Neural progenitor cell (in vitro differentiated cells): ENCODE data around the gene ACBD6. TPM values are rescaled to one million over a fixed set of nuclear protein-coding genes. Genes with fewer than 3 reads are reported as not detected.
"Not testable (repeated sequence)": the region's sequence is repeated elsewhere in the genome, so short reads cannot be mapped to it uniquely, and the experiment has no call there.

Experiments used
- DNase-seq: peaks from one replicate; pipeline ENCODE4 v3.0.0-alpha.2; 2016; ENCODE audit warnings: low spot score
- H2AFZ ChIP-seq: fragments of 200-600 bp; sonication (generic); replicated peaks from 2 replicates; pipeline ENCODE4 v1.6.1; 2016; ENCODE audit warnings: antibody characterized with exemption
- H3F3A ChIP-seq: fragments of 200-600 bp; sonication (generic); 2 replicates; pipeline ENCODE4 v1.6.1; 2016; ENCODE audit warnings: antibody characterized with exemption, low read depth
- H3K27ac ChIP-seq: fragments of 200-600 bp; sonication (generic); 2 replicates; pipeline ENCODE4 v1.5.1; 2016; ENCODE audit warnings: mild to moderate bottlenecking
- H3K27me3 ChIP-seq: fragments of 200-600 bp; sonication (generic); 2 replicates; pipeline ENCODE4 v1.6.1; 2016; ENCODE audit warnings: mild to moderate bottlenecking, moderate library complexity
- H3K36me3 ChIP-seq: fragments of 200-600 bp; sonication (generic); 2 replicates; pipeline ENCODE4 v1.5.1; 2016
- H3K4me1 ChIP-seq: fragments of 200-600 bp; sonication (generic); 2 replicates; pipeline ENCODE4 v1.6.1; 2016; ENCODE audit warnings: mixed run types
- H3K4me2 ChIP-seq: fragments of 200-600 bp; sonication (generic); 2 replicates; pipeline ENCODE4 v1.6.1; 2016
- H3K4me3 ChIP-seq: fragments of 200-600 bp; sonication (generic); 2 replicates; pipeline ENCODE4 v1.5.1; 2016
- H3K79me2 ChIP-seq: fragments of 200-600 bp; sonication (generic); 2 replicates; pipeline ENCODE4 v1.6.1; 2016; ENCODE audit warnings: low read depth
- H3K9ac ChIP-seq: fragments of 200-600 bp; sonication (generic); 2 replicates; pipeline ENCODE4 v1.6.1; 2016
- H3K9me3 ChIP-seq: fragments of 200-600 bp; sonication (generic); 2 replicates; pipeline ENCODE4 v1.5.1; 2016; ENCODE audit warnings: low read depth
- H4K20me1 ChIP-seq: fragments of 200-600 bp; sonication (generic); 2 replicates; pipeline ENCODE4 v1.6.1; 2016; ENCODE audit warnings: low read depth
- H3K27ac Mint-ChIP-seq: 3 replicates; pipeline ENCODE4 v1.8.0; 2021; ENCODE audit warnings: mixed read lengths
- H3K27me3 Mint-ChIP-seq: 2 replicates; pipeline ENCODE4 v1.8.0; 2022; ENCODE audit warnings: low read depth, mild to moderate bottlenecking, inconsistent platforms, moderate library complexity, mixed read lengths; ENCODE audit not compliant: insufficient read depth
- H3K36me3 Mint-ChIP-seq: 3 replicates; pipeline ENCODE4 v1.8.0; 2021; ENCODE audit warnings: mixed read lengths
- H3K4me1 Mint-ChIP-seq: 3 replicates; pipeline ENCODE4 v1.8.0; 2021; ENCODE audit warnings: mixed read lengths
- H3K4me3 Mint-ChIP-seq: 3 replicates; pipeline ENCODE4 v1.8.0; 2021; ENCODE audit warnings: mild to moderate bottlenecking, moderate library complexity, mixed read lengths
- H3K9me3 Mint-ChIP-seq: 3 replicates; pipeline ENCODE4 v1.8.0; 2020; ENCODE audit warnings: mixed read lengths
- EZH2 ChIP-seq: fragments of 200-600 bp; sonication (generic); IDR thresholded peaks from 2 replicates; pipeline ENCODE4 v1.6.1; 2017; ENCODE audit warnings: antibody characterized with exemption, mild to moderate bottlenecking, moderate library complexity
- EZH2phosphoT487 ChIP-seq: fragments of 200-600 bp; sonication (generic); IDR thresholded peaks from 2 replicates; pipeline ENCODE4 v1.6.1; 2017; ENCODE audit warnings: antibody characterized with exemption
- total RNA-seq: library from RNA; depleted of rRNA; stranded (reverse); fragments of >200 nt; gene quantifications from 2 replicates; pipeline ENCODE4 v1.2.3, GENCODE V29; 2015; ENCODE audit warnings: low replicate concordance
- TF ChIP-seq, protein P1 (sequence below): fragments of 200-600 bp; sonication (generic); IDR thresholded peaks from 2 replicates; pipeline ENCODE4 v1.5.1; 2017; ENCODE audit warnings: antibody characterized with exemption, mild to moderate bottlenecking

ACBD6 gene, protein sequence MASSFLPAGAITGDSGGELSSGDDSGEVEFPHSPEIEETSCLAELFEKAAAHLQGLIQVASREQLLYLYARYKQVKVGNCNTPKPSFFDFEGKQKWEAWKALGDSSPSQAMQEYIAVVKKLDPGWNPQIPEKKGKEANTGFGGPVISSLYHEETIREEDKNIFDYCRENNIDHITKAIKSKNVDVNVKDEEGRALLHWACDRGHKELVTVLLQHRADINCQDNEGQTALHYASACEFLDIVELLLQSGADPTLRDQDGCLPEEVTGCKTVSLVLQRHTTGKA
- total RNA-seq = 36.8 and 53.9 TPM in 2 replicates

DNA sequence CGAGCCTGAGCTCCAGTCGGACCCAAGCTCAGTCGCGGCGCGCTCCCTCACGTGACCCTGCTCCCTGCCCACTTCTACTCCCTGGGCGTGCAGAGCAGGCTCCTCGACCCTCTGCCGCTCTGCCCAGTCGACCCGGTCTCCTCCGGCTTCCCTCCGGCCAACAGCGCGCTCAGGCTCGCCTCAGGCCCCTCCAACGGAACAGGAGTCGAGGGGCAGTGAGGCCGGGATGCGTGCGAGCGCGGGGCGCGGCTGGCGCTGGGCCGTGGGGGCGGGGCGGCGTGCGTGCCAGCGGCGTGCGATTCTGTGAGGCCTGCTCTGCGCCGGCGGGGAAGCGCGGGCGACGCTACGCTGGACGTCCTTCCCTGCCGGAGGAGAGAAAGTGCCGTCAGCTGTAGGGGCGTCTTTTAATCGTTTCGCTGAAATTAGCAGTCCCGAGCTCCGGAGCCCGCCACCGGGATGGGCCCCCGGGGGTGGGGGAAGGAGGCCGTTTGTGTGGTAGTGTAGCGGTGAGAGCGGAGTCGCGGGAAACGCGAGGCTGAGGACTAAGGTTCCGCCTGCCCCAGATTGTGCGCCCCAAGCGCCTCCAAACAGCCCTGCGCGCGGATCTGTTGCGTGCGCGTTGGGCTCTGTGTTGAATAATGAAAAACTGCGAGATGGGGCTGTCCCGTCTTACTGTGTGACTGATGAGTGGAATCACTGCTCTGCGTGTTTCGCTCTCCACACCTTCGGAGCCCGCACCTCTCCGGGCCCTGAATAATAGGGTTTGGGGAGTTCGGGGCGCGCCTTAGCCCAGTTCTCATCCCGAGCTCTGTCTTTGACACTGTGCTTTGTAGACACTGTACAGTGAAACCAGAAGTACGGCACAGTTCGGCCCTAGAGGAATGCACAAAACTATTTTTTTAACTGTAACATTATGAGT lies at the start of gene ACBD6:
ACBD6 (minus strand) TSS at position 217 of the 919 bp plus-strand sequence. CDS start 311 bp downstream, outside the sequence.
- DNase-seq = peak; percentile 89
- Histone ChIP-seq H3K27ac (peak within 1 kb of the TSS; percentile 87), H3K79me2 (peaks cover 44% of the 10 kb centered on the region), H3K9ac (peak within 1 kb of the TSS; percentile 52), H3K4me3 (peak within 1 kb of the TSS; percentile 66), H3K36me3 (no peaks in the 10 kb centered on the region), H4K20me1 (no peaks in the 10 kb centered on the region), H2AFZ (peak within 1 kb of the TSS; percentile 91), H3K27me3 (peaks cover 8% of the 10 kb centered on the region), H3K4me2 (peak within 1 kb of the TSS; percentile 95), H3K9me3 (no peaks in the 10 kb centered on the region), H3F3A (peaks cover 27% of the 10 kb centered on the region), H3K4me1 (peaks cover 25% of the 10 kb centered on the region)
- TF ChIP-seq EZH2 (peak; percentile 29), EZH2phosphoT487 (peak; percentile 59)
- TF ChIP-seq, protein P1, sequence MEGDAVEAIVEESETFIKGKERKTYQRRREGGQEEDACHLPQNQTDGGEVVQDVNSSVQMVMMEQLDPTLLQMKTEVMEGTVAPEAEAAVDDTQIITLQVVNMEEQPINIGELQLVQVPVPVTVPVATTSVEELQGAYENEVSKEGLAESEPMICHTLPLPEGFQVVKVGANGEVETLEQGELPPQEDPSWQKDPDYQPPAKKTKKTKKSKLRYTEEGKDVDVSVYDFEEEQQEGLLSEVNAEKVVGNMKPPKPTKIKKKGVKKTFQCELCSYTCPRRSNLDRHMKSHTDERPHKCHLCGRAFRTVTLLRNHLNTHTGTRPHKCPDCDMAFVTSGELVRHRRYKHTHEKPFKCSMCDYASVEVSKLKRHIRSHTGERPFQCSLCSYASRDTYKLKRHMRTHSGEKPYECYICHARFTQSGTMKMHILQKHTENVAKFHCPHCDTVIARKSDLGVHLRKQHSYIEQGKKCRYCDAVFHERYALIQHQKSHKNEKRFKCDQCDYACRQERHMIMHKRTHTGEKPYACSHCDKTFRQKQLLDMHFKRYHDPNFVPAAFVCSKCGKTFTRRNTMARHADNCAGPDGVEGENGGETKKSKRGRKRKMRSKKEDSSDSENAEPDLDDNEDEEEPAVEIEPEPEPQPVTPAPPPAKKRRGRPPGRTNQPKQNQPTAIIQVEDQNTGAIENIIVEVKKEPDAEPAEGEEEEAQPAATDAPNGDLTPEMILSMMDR = peak; percentile 25
- Mint-ChIP-seq H3K27ac (peak within 1 kb of the TSS; percentile 97), H3K27me3 (no peaks in the 10 kb centered on the region), H3K36me3 (peaks cover 12% of the 10 kb centered on the region), H3K4me1 (peaks cover 35% of the 10 kb centered on the region), H3K9me3 (peaks cover under 1% of the 10 kb centered on the region), H3K4me3 (peak within 1 kb of the TSS; percentile 98)

DNA sequence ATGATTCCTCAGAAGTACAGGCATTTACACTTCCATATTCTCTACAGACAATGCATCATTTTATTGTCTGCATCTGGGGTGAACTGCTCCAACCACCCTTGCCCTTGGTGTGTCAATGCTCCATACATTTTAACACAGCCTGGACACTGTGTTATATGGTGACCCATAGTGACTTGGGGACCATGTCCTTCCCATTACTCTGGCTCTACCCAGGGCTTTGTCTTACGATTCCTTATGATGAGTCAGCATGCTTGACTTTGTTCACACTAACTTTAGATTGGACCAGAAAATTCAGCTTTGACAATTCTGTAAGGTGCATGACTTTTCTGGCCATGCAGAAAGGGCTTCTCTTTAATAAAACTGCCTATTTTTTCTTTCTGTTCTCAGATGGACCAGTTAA lies 49.6 kb upstream of the ACBD6 start:
- Histone ChIP-seq H3K27me3 (no peaks in the 10 kb centered on the region), H3K4me1 (peaks cover 31% of the 10 kb centered on the region), H3K4me2 (no peak overlapping the region), H2AFZ (no peak overlapping the region), H3K36me3 (no peaks in the 10 kb centered on the region), H3K9ac (no peak overlapping the region), H3F3A (peaks cover 13% of the 10 kb centered on the region), H3K79me2 (no peaks in the 10 kb centered on the region), H3K27ac (no peak overlapping the region), H4K20me1 (no peaks in the 10 kb centered on the region), H3K4me3 (no peak overlapping the region), H3K9me3 (no peaks in the 10 kb centered on the region)
- peaks cover 45% of the 10 kb centered on the region for H3K4me1 Mint-ChIP-seq
- H3K36me3 Mint-ChIP-seq = no peaks in the 10 kb centered on the region
- peaks cover 4% of the 10 kb centered on the region for H3K27me3 Mint-ChIP-seq
- peak overlapping the region; percentile 64 for H3K27ac Mint-ChIP-seq
- TF ChIP-seq EZH2phosphoT487 (no peak), EZH2 (no peak)
- TF ChIP-seq, protein P1 = no peak
- no peak overlapping the region for H3K4me3 Mint-ChIP-seq
- no peak for DNase-seq
- no peaks in the 10 kb centered on the region for H3K9me3 Mint-ChIP-seq

DNA sequence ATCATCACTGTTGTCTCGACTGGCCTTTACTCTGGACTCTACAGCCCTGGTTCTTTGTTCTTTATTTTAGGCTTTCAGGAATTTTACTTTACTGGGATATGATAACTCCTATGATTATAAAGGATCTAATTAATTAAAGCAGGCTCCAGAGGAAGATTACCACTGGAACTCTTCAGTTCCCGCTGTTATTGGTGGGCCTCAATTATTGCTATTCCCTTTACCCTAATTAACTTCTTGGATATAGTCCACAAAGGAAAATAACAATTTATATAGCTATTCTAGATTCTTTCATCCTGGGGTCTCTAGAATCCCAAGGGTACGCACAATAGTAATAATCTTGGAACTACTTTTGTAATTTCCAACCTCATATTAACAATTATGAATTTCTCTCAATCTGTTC lies 47.9 kb upstream of the ACBD6 start:
- H3K9ac ChIP-seq = no peak overlapping the region

DNA sequence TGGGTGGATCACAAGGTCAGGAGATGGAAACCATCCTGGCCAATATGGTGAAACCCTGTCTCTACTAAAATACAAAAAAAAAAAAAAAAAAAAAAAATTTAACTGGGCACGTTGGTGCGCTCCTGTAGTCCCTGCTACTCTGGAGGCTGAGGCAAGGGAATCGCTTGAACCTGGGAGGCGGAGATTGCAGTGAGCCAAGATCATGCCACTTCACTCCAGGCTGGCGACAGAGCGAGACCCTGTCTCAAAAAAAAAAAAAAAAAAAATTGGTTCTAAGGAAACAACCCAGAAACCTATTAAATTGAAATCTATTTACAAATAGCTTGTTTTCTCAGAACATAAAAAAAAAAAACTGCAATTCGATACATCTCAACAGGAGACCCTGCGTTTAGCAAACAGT lies 47.4 kb upstream of the ACBD6 start:
- H3K4me2 ChIP-seq, H3K9ac ChIP-seq, H3K27me3 ChIP-seq, H3K36me3 ChIP-seq, H3K27ac ChIP-seq, H3K36me3 Mint-ChIP-seq, H4K20me1 ChIP-seq, H3K9me3 ChIP-seq, H3K4me3 ChIP-seq, H3K79me2 ChIP-seq, H3K9me3 Mint-ChIP-seq, H3K27me3 Mint-ChIP-seq, H3K4me3 Mint-ChIP-seq, DNase-seq, H2AFZ ChIP-seq: not testable (repeated sequence)
- peaks cover 31% of the 10 kb centered on the region for H3K4me1 ChIP-seq
- H3K4me1 Mint-ChIP-seq = peaks cover 60% of the 10 kb centered on the region
- H3K27ac Mint-ChIP-seq = peak overlapping the region; percentile 99
- H3F3A ChIP-seq = peaks cover 13% of the 10 kb centered on the region

More for the DNA sequence above, 47.9 kb upstream of the ACBD6 start:
- H3K36me3 Mint-ChIP-seq = no peaks in the 10 kb centered on the region
- Histone ChIP-seq H2AFZ (no peak overlapping the region), H3K9me3 (no peaks in the 10 kb centered on the region), H3K27ac (no peak overlapping the region), H3K36me3 (no peaks in the 10 kb centered on the region), H3K4me1 (peaks cover 31% of the 10 kb centered on the region), H3K4me2 (no peak overlapping the region), H3K27me3 (no peaks in the 10 kb centered on the region), H3K79me2 (no peaks in the 10 kb centered on the region), H3F3A (peaks cover 13% of the 10 kb centered on the region), H3K4me3 (no peak overlapping the region), H4K20me1 (no peaks in the 10 kb centered on the region)
- H3K27me3 Mint-ChIP-seq = peaks cover 5% of the 10 kb centered on the region
- H3K27ac Mint-ChIP-seq = peak overlapping the region; percentile 99
- H3K9me3 Mint-ChIP-seq = no peaks in the 10 kb centered on the region
- no peak overlapping the region for H3K4me3 Mint-ChIP-seq
- no peak for DNase-seq
- H3K4me1 Mint-ChIP-seq = peaks cover 57% of the 10 kb centered on the region
- TF ChIP-seq EZH2phosphoT487 = no peak
